ENCODE measurements around the gene TFB1M.

Gene TFB1M

GRCh38 chr6:155324172-155324571 lies 9.9 kb upstream of the TFB1M start:
- no peak for TF ChIP-seq SIN3A (IDR thresholded peaks at IDR 0.05; ENCODE audit: borderline replicate concordance, insufficient read depth, low read length)
- no peak for TF ChIP-seq REST (IDR thresholded peaks at IDR 0.05; ENCODE audit: insufficient read depth in 1 of 2, low read depth in 2 of 2, low read length in 2 of 2)
- TF ChIP-seq FOXP2 (optimal IDR thresholded peaks at IDR 0.05; ENCODE audit: borderline replicate concordance, extremely low read depth, extremely low read length, insufficient read depth), result no peak
- no peak for TF ChIP-seq POLR2AphosphoS5 (IDR thresholded peaks at IDR 0.05; ENCODE audit: low read depth, low read length)
- no peak for TF ChIP-seq TAF1 (IDR thresholded peaks at IDR 0.05; ENCODE audit: borderline replicate concordance, insufficient read depth, low read length)

- TF ChIP-seq SIN3A (IDR thresholded peaks at IDR 0.05; ENCODE audit: borderline replicate concordance, insufficient read depth, low read length), result no peak
- no peak for TF ChIP-seq POLR2AphosphoS5 (IDR thresholded peaks at IDR 0.05; ENCODE audit: low read depth, low read length)
- TF ChIP-seq TAF1 (IDR thresholded peaks at IDR 0.05; ENCODE audit: borderline replicate concordance, insufficient read depth, low read length), result no peak
- TF ChIP-seq FOXP2 (optimal IDR thresholded peaks at IDR 0.05; ENCODE audit: borderline replicate concordance, extremely low read depth, extremely low read length, insufficient read depth), result no peak
- no peak for TF ChIP-seq REST (IDR thresholded peaks at IDR 0.05; ENCODE audit: insufficient read depth in 1 of 2, low read depth in 2 of 2, low read length in 2 of 2)
Measured at GRCh38 chr6:155319902-155320301, 5.6 kb upstream of the TFB1M start.

GRCh38 chr6:155317186-155317585 lies 2.9 kb upstream of the TFB1M start:
- TF ChIP-seq POLR2AphosphoS5 (IDR thresholded peaks at IDR 0.05; ENCODE audit: low read depth, low read length) (no peak), FOXP2 (optimal IDR thresholded peaks at IDR 0.05; ENCODE audit: borderline replicate concordance, extremely low read depth, extremely low read length, insufficient read depth) (no peak), SIN3A (IDR thresholded peaks at IDR 0.05; ENCODE audit: borderline replicate concordance, insufficient read depth, low read length) (no peak), REST (IDR thresholded peaks at IDR 0.05; ENCODE audit: insufficient read depth in 1 of 2, low read depth in 2 of 2, low read length in 2 of 2) (no peak)

- TF ChIP-seq POLR2AphosphoS5 (IDR thresholded peaks at IDR 0.05; ENCODE audit: low read depth, low read length), result no peak
- no peak for TF ChIP-seq SIN3A (IDR thresholded peaks at IDR 0.05; ENCODE audit: borderline replicate concordance, insufficient read depth, low read length)
Measured at GRCh38 chr6:155316419-155316818, 2.1 kb upstream of the TFB1M start.

- TF ChIP-seq TAF1 (IDR thresholded peaks at IDR 0.05; ENCODE audit: borderline replicate concordance, insufficient read depth, low read length) (no peak), POLR2AphosphoS5 (IDR thresholded peaks at IDR 0.05; ENCODE audit: low read depth, low read length) (no peak), FOXP2 (optimal IDR thresholded peaks at IDR 0.05; ENCODE audit: borderline replicate concordance, extremely low read depth, extremely low read length, insufficient read depth) (no peak)
Measured at GRCh38 chr6:155315516-155315871, 1.2 kb upstream of the TFB1M start.

- peak; percentile 56; the same call in 1 of the 2 replicates for TF ChIP-seq SIN3A (IDR thresholded peaks at IDR 0.05; ENCODE audit: borderline replicate concordance, insufficient read depth, low read length)
- TF ChIP-seq FOXP2 (optimal IDR thresholded peaks at IDR 0.05; ENCODE audit: borderline replicate concordance, extremely low read depth, extremely low read length, insufficient read depth), result no peak
- TF ChIP-seq TAF1 (IDR thresholded peaks at IDR 0.05; ENCODE audit: borderline replicate concordance, insufficient read depth, low read length), result 0 out of 2 replicates have a peak, but pooled peaks have one; percentile 66
- TF ChIP-seq REST (IDR thresholded peaks at IDR 0.05; ENCODE audit: insufficient read depth in 1 of 2, low read depth in 2 of 2, low read length in 2 of 2), result 0 out of 4 replicates have a peak, but pooled peaks of 1 of the 2 experiments have one; percentile 16
- peak; percentile 76; the same call in 1 of the 2 replicates for TF ChIP-seq POLR2AphosphoS5 (IDR thresholded peaks at IDR 0.05; ENCODE audit: low read depth, low read length)
Measured at GRCh38 chr6:155314773-155315515, 660 bp upstream of the TFB1M start.
